HUES6 (cell line): ENCODE results near the gene RNASE7.

Experiments used
- H3K27ac ChIP-seq: 2 replicates; pipeline ENCODE4 v1.7.0; 2013; ENCODE audit warnings: low read depth, mild to moderate bottlenecking, low read length, inconsistent platforms
- H3K27me3 ChIP-seq: 2 replicates; pipeline ENCODE4 v1.6.1; 2013; ENCODE audit warnings: low read length; ENCODE audit not compliant: control insufficient read depth, insufficient read depth
- H3K36me3 ChIP-seq: 2 replicates; pipeline ENCODE4 v1.6.1; 2013; ENCODE audit warnings: low read length; ENCODE audit not compliant: control insufficient read depth, insufficient read depth
- H3K4me1 ChIP-seq: 2 replicates; pipeline ENCODE4 v1.6.1; 2013; ENCODE audit warnings: low read length; ENCODE audit not compliant: control insufficient read depth, insufficient read depth
- H3K4me3 ChIP-seq: 2 replicates; pipeline ENCODE4 v1.5.1; 2013; ENCODE audit warnings: low read depth, low read length
- H3K9ac ChIP-seq: one replicate; pipeline ENCODE4 v1.6.1; 2013; ENCODE audit warnings: mild to moderate bottlenecking, low read length
- H3K9me3 ChIP-seq: 2 replicates; pipeline ENCODE4 v1.6.1; 2013; ENCODE audit warnings: low read depth, low read length; ENCODE audit not compliant: control insufficient read depth, insufficient read depth

Gene RNASE7

GRCh38 chr14:21014761-21015190, 27.4 kb upstream of the RNASE7 start:
- Histone ChIP-seq H3K36me3 (peaks cover 6% of the 10 kb centered on the region), H3K4me1 (peaks cover 4% of the 10 kb centered on the region), H3K9me3 (no peaks in the 10 kb centered on the region), H3K27ac (no peak overlapping the region), H3K9ac (no peak overlapping the region), H3K4me3 (no peak overlapping the region), H3K27me3 (no peaks in the 10 kb centered on the region)

GRCh38 chr14:21015312-21015711, 26.9 kb upstream of the RNASE7 start:
- H3K9me3 ChIP-seq = no peaks in the 10 kb centered on the region
- H3K27me3 ChIP-seq = no peaks in the 10 kb centered on the region
- H3K9ac ChIP-seq = no peak overlapping the region
- H3K27ac ChIP-seq = no peak overlapping the region
- H3K36me3 ChIP-seq = peaks cover 6% of the 10 kb centered on the region
- no peak overlapping the region for H3K4me3 ChIP-seq
- H3K4me1 ChIP-seq = peaks cover 4% of the 10 kb centered on the region

- H3K27ac ChIP-seq = no peak overlapping the region
These were observed 25.6 kb upstream of the RNASE7 start for GRCh38 chr14:21016413-21017190.

GRCh38 chr14:21017528-21018245, 24.5 kb upstream of the RNASE7 start:
- H3K4me3 ChIP-seq = no peak overlapping the region
- peaks cover 11% of the 10 kb centered on the region for H3K27me3 ChIP-seq
- no peak overlapping the region for H3K27ac ChIP-seq
- peaks cover 4% of the 10 kb centered on the region for H3K4me1 ChIP-seq
- peaks cover 6% of the 10 kb centered on the region for H3K36me3 ChIP-seq
- H3K9me3 ChIP-seq = no peaks in the 10 kb centered on the region
- no peak overlapping the region for H3K9ac ChIP-seq

More at GRCh38 chr14:21016413-21017190, 25.6 kb upstream of the RNASE7 start:
- H3K36me3 ChIP-seq = peaks cover 6% of the 10 kb centered on the region
- peaks cover 4% of the 10 kb centered on the region for H3K4me1 ChIP-seq
- peaks cover under 1% of the 10 kb centered on the region; the same call in 1 of the 2 replicates for H3K27me3 ChIP-seq
- H3K9me3 ChIP-seq = no peaks in the 10 kb centered on the region
- H3K9ac ChIP-seq = no peak overlapping the region
- H3K4me3 ChIP-seq = no peak overlapping the region

GRCh38 chr14:21018286-21018685, 23.9 kb upstream of the RNASE7 start:
- Histone ChIP-seq H3K4me1 (peaks cover 9% of the 10 kb centered on the region), H3K4me3 (no peak overlapping the region), H3K9ac (no peak overlapping the region), H3K36me3 (peaks cover 6% of the 10 kb centered on the region), H3K27ac (no peak overlapping the region), H3K27me3 (peaks cover 17% of the 10 kb centered on the region), H3K9me3 (no peaks in the 10 kb centered on the region)

GRCh38 chr14:21018781-21019180, 23.4 kb upstream of the RNASE7 start:
- Histone ChIP-seq H3K9me3 (no peaks in the 10 kb centered on the region), H3K27me3 (peaks cover 22% of the 10 kb centered on the region), H3K4me3 (no peak overlapping the region), H3K36me3 (peaks cover 6% of the 10 kb centered on the region), H3K9ac (no peak overlapping the region), H3K4me1 (peaks cover 14% of the 10 kb centered on the region), H3K27ac (no peak overlapping the region)

GRCh38 chr14:21019366-21019765, 22.8 kb upstream of the RNASE7 start:
- H3K27me3 ChIP-seq = peaks cover 28% of the 10 kb centered on the region
- H3K4me1 ChIP-seq = peaks cover 20% of the 10 kb centered on the region
- no peaks in the 10 kb centered on the region for H3K9me3 ChIP-seq
- H3K4me3 ChIP-seq = no peak overlapping the region
- no peak overlapping the region for H3K9ac ChIP-seq
- no peak overlapping the region for H3K27ac ChIP-seq
- peaks cover 6% of the 10 kb centered on the region for H3K36me3 ChIP-seq

- no peak overlapping the region for H3K9ac ChIP-seq
- no peak overlapping the region for H3K27ac ChIP-seq
These were observed 21.1 kb upstream of the RNASE7 start for GRCh38 chr14:21020977-21021545.

GRCh38 chr14:21022686-21023085, 19.5 kb upstream of the RNASE7 start:
- Histone ChIP-seq H3K4me1 (peaks cover 35% of the 10 kb centered on the region), H3K36me3 (peaks cover 3% of the 10 kb centered on the region), H3K9ac (no peak overlapping the region), H3K27me3 (peaks cover 32% of the 10 kb centered on the region), H3K27ac (no peak overlapping the region), H3K9me3 (no peaks in the 10 kb centered on the region), H3K4me3 (no peak overlapping the region)

More at GRCh38 chr14:21020977-21021545, 21.1 kb upstream of the RNASE7 start:
- Histone ChIP-seq H3K4me3 (no peak overlapping the region), H3K27me3 (peaks cover 32% of the 10 kb centered on the region), H3K36me3 (peaks cover 6% of the 10 kb centered on the region), H3K4me1 (peaks cover 22% of the 10 kb centered on the region), H3K9me3 (no peaks in the 10 kb centered on the region)

GRCh38 chr14:21023174-21023573, 19.0 kb upstream of the RNASE7 start:
- Histone ChIP-seq H3K9ac (no peak overlapping the region), H3K9me3 (no peaks in the 10 kb centered on the region), H3K36me3 (no peaks in the 10 kb centered on the region; the same call in 1 of the 2 replicates), H3K27ac (no peak overlapping the region), H3K4me3 (0 out of 2 replicates have a peak overlapping the region, but pooled peaks have one; percentile 93), H3K4me1 (peaks cover 35% of the 10 kb centered on the region), H3K27me3 (peaks cover 32% of the 10 kb centered on the region)
